HEK293 (cell line): Measurements from ENCODE around the gene VSTM2L.

Experiments used
- CTCF ChIA-PET: fragments of 350-600 bp; formaldehyde crosslinking; extraction: SDS; loops from one replicate; lab custom pipeline; 2021; ENCODE audit warnings: antibody characterized with exemption; lab: Yijun Ruan, JAX
- POLR2A ChIA-PET: fragments of 300-600 bp; formaldehyde crosslinking; extraction: SDS; loops from one replicate; lab custom pipeline; 2020; ENCODE audit warnings: antibody characterized with exemption, inconsistent platforms; lab: Yijun Ruan, JAX
- H3K27ac ChIP-seq: fragments of 200-500 bp; sonication (Bioruptor generic); 2 replicates; pipeline ENCODE4 v1.5.1; 2014; ENCODE audit warnings: low read depth, low read length, control low read depth, inconsistent platforms; ENCODE audit errors: extremely low read depth
- H3K36me3 ChIP-seq, 2 experiments: fragments of 200-500 bp in 1 of 2; sonication (Bioruptor generic) in 1 of 2; 1 replicate in 1 of 2; 2 replicates in 1 of 2; pipeline ENCODE4 v1.5.1; 2014 to 2017; ENCODE audit warnings: inconsistent platforms in 2 of 2, low read length in 2 of 2; ENCODE audit not compliant: control insufficient read depth in 2 of 2, insufficient read depth in 1 of 2
- H3K4me1 ChIP-seq: fragments of 200-500 bp; sonication (Bioruptor generic); 2 replicates; pipeline ENCODE4 v1.5.1; 2014; ENCODE audit warnings: mild to moderate bottlenecking, low read length, inconsistent platforms; ENCODE audit not compliant: control insufficient read depth, insufficient read depth
- H3K4me3 ChIP-seq: 2 replicates; pipeline ENCODE4 v1.5.1; 2011; ENCODE audit warnings: low read depth, mild to moderate bottlenecking, control low read depth, low read length, moderate library complexity
- H3K9me3 ChIP-seq: fragments of 200-500 bp; sonication (Bioruptor generic); 2 replicates; pipeline ENCODE4 v1.5.1; 2014; ENCODE audit warnings: low read depth, low read length, inconsistent platforms; ENCODE audit not compliant: control insufficient read depth, insufficient read depth
- HOXD13 ChIP-seq: sonication (generic); formaldehyde crosslinking; IDR thresholded peaks from 2 replicates; pipeline ENCODE4 v1.8.0; 2022; ENCODE audit warnings: missing genetic modification reagents, borderline replicate concordance
- SCRT1 ChIP-seq: fragments of 450-650 bp; formaldehyde crosslinking; IDR thresholded peaks from 2 replicates; pipeline ENCODE4 v1.5.1; 2016; ENCODE audit warnings: missing biosample characterization, missing genetic modification characterization, borderline replicate concordance
- TCF7L2 ChIP-seq: IDR thresholded peaks from 2 replicates; pipeline ENCODE4 v1.6.1; 2011; ENCODE audit warnings: low read depth, mild to moderate bottlenecking, inconsistent platforms, low read length, moderate library complexity, borderline replicate concordance
- ZEB2 ChIP-seq: fragments of 450-650 bp; formaldehyde crosslinking; IDR thresholded peaks from 2 replicates; pipeline ENCODE4 v1.5.1; 2016; ENCODE audit warnings: missing biosample characterization, missing genetic modification characterization
- ZNF10 ChIP-seq: fragments of 450-650 bp; formaldehyde crosslinking; IDR thresholded peaks from 2 replicates; pipeline ENCODE4 v1.5.1; 2017; ENCODE audit warnings: missing biosample characterization, missing genetic modification characterization
- ZNF16 ChIP-seq: fragments of 450-650 bp; formaldehyde crosslinking; IDR thresholded peaks from 2 replicates; pipeline ENCODE4 v1.5.1; 2016; ENCODE audit warnings: low read depth, missing biosample characterization, missing genetic modification characterization
- ZNF366 ChIP-seq: fragments of 450-650 bp; formaldehyde crosslinking; conservative IDR thresholded peaks from 2 replicates; pipeline ENCODE4 v1.5.1; 2016; ENCODE audit warnings: missing biosample characterization, missing genetic modification characterization
- ZNF394 ChIP-seq: fragments of 450-650 bp; formaldehyde crosslinking; IDR thresholded peaks from 2 replicates; pipeline ENCODE4 v1.5.1; 2016; ENCODE audit warnings: missing biosample characterization, missing genetic modification characterization, mild to moderate bottlenecking, moderate library complexity, borderline replicate concordance
- ZNF404 ChIP-seq: fragments of 450-650 bp; formaldehyde crosslinking; IDR thresholded peaks from 2 replicates; pipeline ENCODE4 v1.5.1; 2017; ENCODE audit warnings: missing biosample characterization, missing genetic modification characterization
- ZNF530 ChIP-seq: fragments of 450-650 bp; formaldehyde crosslinking; IDR thresholded peaks from 2 replicates; pipeline ENCODE4 v1.5.1; 2016; ENCODE audit warnings: low read depth, missing biosample characterization, missing genetic modification characterization
- ZNF548 ChIP-seq: fragments of 450-650 bp; formaldehyde crosslinking; IDR thresholded peaks from 2 replicates; pipeline ENCODE4 v1.5.1; 2016; ENCODE audit warnings: missing biosample characterization, missing genetic modification characterization
- ZNF560 ChIP-seq: fragments of 450-650 bp; formaldehyde crosslinking; IDR thresholded peaks from 2 replicates; pipeline ENCODE4 v1.5.1; 2017; ENCODE audit warnings: missing biosample characterization, missing genetic modification characterization, borderline replicate concordance
- ZNF624 ChIP-seq: fragments of 450-650 bp; formaldehyde crosslinking; IDR thresholded peaks from 2 replicates; pipeline ENCODE4 v1.5.1; 2017; ENCODE audit warnings: missing biosample characterization, missing genetic modification characterization
- ZNF629 ChIP-seq: fragments of 450-650 bp; formaldehyde crosslinking; IDR thresholded peaks from 2 replicates; pipeline ENCODE4 v1.5.1; 2017; ENCODE audit warnings: missing biosample characterization, missing genetic modification characterization
- ZNF701 ChIP-seq: fragments of 450-650 bp; formaldehyde crosslinking; IDR thresholded peaks from 2 replicates; pipeline ENCODE4 v1.5.1; 2016; ENCODE audit warnings: missing biosample characterization, missing genetic modification characterization
- ZNF792 ChIP-seq: fragments of 450-650 bp; formaldehyde crosslinking; IDR thresholded peaks from 2 replicates; pipeline ENCODE4 v1.5.1; 2016; ENCODE audit warnings: missing biosample characterization, missing genetic modification characterization
- ZNF830 ChIP-seq: fragments of 450-650 bp; IDR thresholded peaks from 2 replicates; pipeline ENCODE4 v1.5.0; 2018; ENCODE audit warnings: missing biosample characterization, missing genetic modification characterization, low read depth, mild to moderate bottlenecking, moderate library complexity
- TF ChIP-seq, protein P1 (sequence below): fragments of 450-650 bp; formaldehyde crosslinking; IDR thresholded peaks from 2 replicates; pipeline ENCODE4 v1.5.1; 2016; ENCODE audit warnings: missing biosample characterization, missing genetic modification characterization
- TF ChIP-seq, protein P2 (sequence below): fragments of 450-650 bp; formaldehyde crosslinking; IDR thresholded peaks from 2 replicates; pipeline ENCODE4 v1.5.1; 2016; ENCODE audit warnings: missing biosample characterization, missing genetic modification characterization
- TF ChIP-seq, protein P3 (sequence below): fragments of 450-650 bp; formaldehyde crosslinking; IDR thresholded peaks from 2 replicates; pipeline ENCODE4 v1.5.1; 2016; ENCODE audit warnings: missing biosample characterization, missing genetic modification characterization

VSTM2L gene

DNA sequence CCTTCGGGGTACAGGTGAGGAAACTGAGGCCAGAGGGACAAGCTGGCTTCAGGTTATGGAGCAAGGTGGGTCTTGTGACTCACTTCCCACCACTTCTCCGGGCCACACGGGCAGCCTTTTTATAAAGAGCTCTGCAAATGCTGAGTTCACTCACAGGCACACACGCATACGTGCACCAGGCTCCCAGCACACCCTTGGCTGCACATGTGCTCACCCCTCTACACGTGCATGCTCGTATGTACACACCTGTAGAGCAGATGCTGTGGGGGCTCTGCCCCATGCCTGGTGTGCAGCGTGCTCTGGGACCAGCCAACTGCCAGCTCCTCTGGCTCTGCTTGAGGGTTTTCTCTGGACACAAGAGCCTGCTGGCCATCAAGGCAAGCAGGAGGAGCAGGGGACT lies 29.1 kb downstream of the VSTM2L start (continued):
- TF ChIP-seq ZNF830 (no peak), ZNF629 (tag by site-specific recombination) (no peak)
- TF ChIP-seq, protein P1, sequence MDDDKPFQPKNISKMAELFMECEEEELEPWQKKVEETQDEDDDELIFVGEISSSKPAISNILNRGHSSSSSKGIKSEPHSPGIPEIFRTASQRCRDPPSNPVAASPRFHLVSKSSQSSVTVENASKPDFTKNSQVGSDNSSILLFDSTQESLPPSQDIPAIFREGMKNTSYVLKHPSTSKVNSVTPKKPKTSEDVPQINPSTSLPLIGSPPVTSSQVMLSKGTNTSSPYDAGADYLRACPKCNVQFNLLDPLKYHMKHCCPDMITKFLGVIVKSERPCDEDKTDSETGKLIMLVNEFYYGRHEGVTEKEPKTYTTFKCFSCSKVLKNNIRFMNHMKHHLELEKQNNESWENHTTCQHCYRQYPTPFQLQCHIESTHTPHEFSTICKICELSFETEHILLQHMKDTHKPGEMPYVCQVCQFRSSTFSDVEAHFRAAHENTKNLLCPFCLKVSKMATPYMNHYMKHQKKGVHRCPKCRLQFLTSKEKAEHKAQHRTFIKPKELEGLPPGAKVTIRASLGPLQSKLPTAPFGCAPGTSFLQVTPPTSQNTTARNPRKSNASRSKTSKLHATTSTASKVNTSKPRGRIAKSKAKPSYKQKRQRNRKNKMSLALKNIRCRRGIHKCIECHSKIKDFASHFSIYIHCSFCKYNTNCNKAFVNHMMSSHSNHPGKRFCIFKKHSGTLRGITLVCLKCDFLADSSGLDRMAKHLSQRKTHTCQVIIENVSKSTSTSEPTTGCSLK (tag by site-specific recombination): no peak

DNA sequence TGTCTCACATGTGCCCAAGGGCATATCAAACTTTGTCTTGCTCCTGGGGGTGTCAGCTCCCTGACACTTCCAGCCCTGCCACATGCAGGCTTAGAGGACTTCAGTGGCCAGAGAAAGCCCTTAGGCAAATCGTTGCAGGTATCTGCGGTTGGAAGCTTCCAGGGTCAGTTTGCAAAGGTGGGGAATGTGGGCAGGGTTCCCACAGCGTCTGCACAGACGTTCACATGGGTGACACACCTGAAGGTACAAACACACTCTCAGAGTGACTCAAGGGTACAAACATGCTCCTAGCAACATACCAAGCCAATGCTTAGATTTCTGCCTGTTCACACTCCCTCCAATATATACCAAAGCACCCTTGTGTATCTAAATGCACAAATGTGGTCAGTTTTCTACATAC lies 30.0 kb downstream of the VSTM2L start:
- TF ChIP-seq ZNF366 (tag by site-specific recombination) (no peak), ZNF10 (no peak), SCRT1 (no peak), ZNF16 (tag by site-specific recombination) (no peak), ZNF560 (tag by site-specific recombination) (no peak), ZNF530 (tag by site-specific recombination) (no peak), TCF7L2 (no peak), ZNF548 (tag by site-specific recombination) (no peak), ZNF404 (no peak), ZNF624 (tag by site-specific recombination) (no peak), ZEB2 (no peak), HOXD13 (CRISPR knock-in tag) (no peak), ZNF394 (tag by site-specific recombination) (no peak), ZNF701 (tag by site-specific recombination) (no peak), ZNF792 (no peak)
- TF ChIP-seq, protein P2, sequence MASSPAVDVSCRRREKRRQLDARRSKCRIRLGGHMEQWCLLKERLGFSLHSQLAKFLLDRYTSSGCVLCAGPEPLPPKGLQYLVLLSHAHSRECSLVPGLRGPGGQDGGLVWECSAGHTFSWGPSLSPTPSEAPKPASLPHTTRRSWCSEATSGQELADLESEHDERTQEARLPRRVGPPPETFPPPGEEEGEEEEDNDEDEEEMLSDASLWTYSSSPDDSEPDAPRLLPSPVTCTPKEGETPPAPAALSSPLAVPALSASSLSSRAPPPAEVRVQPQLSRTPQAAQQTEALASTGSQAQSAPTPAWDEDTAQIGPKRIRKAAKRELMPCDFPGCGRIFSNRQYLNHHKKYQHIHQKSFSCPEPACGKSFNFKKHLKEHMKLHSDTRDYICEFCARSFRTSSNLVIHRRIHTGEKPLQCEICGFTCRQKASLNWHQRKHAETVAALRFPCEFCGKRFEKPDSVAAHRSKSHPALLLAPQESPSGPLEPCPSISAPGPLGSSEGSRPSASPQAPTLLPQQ (tag by site-specific recombination): no peak
- TF ChIP-seq, protein P3, sequence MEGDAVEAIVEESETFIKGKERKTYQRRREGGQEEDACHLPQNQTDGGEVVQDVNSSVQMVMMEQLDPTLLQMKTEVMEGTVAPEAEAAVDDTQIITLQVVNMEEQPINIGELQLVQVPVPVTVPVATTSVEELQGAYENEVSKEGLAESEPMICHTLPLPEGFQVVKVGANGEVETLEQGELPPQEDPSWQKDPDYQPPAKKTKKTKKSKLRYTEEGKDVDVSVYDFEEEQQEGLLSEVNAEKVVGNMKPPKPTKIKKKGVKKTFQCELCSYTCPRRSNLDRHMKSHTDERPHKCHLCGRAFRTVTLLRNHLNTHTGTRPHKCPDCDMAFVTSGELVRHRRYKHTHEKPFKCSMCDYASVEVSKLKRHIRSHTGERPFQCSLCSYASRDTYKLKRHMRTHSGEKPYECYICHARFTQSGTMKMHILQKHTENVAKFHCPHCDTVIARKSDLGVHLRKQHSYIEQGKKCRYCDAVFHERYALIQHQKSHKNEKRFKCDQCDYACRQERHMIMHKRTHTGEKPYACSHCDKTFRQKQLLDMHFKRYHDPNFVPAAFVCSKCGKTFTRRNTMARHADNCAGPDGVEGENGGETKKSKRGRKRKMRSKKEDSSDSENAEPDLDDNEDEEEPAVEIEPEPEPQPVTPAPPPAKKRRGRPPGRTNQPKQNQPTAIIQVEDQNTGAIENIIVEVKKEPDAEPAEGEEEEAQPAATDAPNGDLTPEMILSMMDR (tag by site-specific recombination): no peak
- Histone ChIP-seq H3K4me1 (no peaks in the 10 kb centered on the region), H3K4me3 (no peak overlapping the region), H3K9me3 (no peaks in the 10 kb centered on the region), H3K27ac (no peak overlapping the region), H3K36me3 (no peaks in the 10 kb centered on the region)
- POLR2A ChIA-PET: interaction anchor here (0.6 kb wide), 1 partner anchor 144 kb away, joined by 4 read pairs; no protein-coding TSS in a partner anchor
- CTCF ChIA-PET: interaction anchor here (0.7 kb wide), 1 partner anchor 122 kb away, joined by 8 read pairs; no protein-coding TSS in a partner anchor
